ENCODE measurements around the gene NECTIN2.

- TF ChIP-seq ARNT (IDR thresholded peaks at IDR 0.05), result no peak
- TF ChIP-seq CTBP1 (IDR thresholded peaks at IDR 0.05; ENCODE audit: borderline replicate concordance), result no peak
- TF ChIP-seq SUZ12 (IDR thresholded peaks at IDR 0.05), result no peak
- TF ChIP-seq TARDBP (IDR thresholded peaks at IDR 0.05), result no peak
- no peak for TF ChIP-seq BHLHE40 (IDR thresholded peaks at IDR 0.05; ENCODE audit: borderline replicate concordance)
Measured at GRCh38 chr19:44908074-44908835, 62.2 kb downstream of the NECTIN2 start.
